GM12878 (cell line): ENCODE data around the gene PLCG2. TPM values are rescaled to one million over a fixed set of nuclear protein-coding genes. Genes with fewer than 3 reads are reported as not detected.

Source experiments
- ATAC-seq: fragments of 200-7000 bp; cut with Tn5 transposase; 3 replicates; pipeline ENCODE4 v1.9.1; 2020; ENCODE audit warnings: mild to moderate bottlenecking, moderate library complexity
- BruUV-seq: library from RNA; stranded (reverse); fragments of 400-500 nt; replicated peaks from 2 replicates; lab custom pipeline; 2021; lab: Mats Ljungman, UMichigan
- CTCF ChIA-PET: fragments of 300-600 bp; sonication (Branson Sonifier 250); formaldehyde crosslinking; extraction: SDS; loops from one replicate; lab custom pipeline; 2021; ENCODE audit warnings: inconsistent platforms; lab: Yijun Ruan, JAX
- POLR2A ChIA-PET: fragments of 350-600 bp; formaldehyde crosslinking; extraction: SDS; loops from one replicate; lab custom pipeline; 2021; ENCODE audit warnings: inconsistent platforms; lab: Charles Lee
- RAD21 ChIA-PET: fragments of 300-600 bp; sonication (Branson Sonifier 250); formaldehyde crosslinking; loops from one replicate; lab custom pipeline; 2023; ENCODE audit warnings: antibody characterized with exemption; ENCODE audit not compliant: unreplicated experiment; lab: Charles Lee
- SMC1A ChIA-PET: fragments of 300-600 bp; sonication (Branson Sonifier 250); formaldehyde crosslinking; loops from one replicate; lab custom pipeline; 2023; ENCODE audit not compliant: unreplicated experiment, uncharacterized antibody; lab: Charles Lee
- DNase-seq: peaks from one replicate; pipeline ENCODE4 v3.0.0-alpha.2; 2011; ENCODE audit warnings: low read depth, low spot score
- FAIRE-seq: peaks from 3 replicates; lab custom pipeline; 2011; peaks lifted over from hg19 to GRCh38; lab: Jason Lieb, UNC
- H2AFZ ChIP-seq: 2 replicates; pipeline ENCODE4 v1.6.0; 2011; ENCODE audit warnings: low read depth, low read length, control low read depth; ENCODE audit not compliant: control insufficient read depth
- H3K27ac ChIP-seq: 2 replicates; pipeline ENCODE4 v1.5.1; 2011; ENCODE audit warnings: control low read depth; ENCODE audit not compliant: control insufficient read depth, insufficient read depth
- H3K27me3 ChIP-seq, 2 experiments: replicated peaks in 1 of 2; 2 replicates each; pipeline versions ENCODE4 v1.6.0 to v1.6.1; 2011; ENCODE audit warnings: low read length in 1 of 2; ENCODE audit not compliant: control insufficient read depth in 2 of 2, insufficient read depth in 2 of 2
- H3K36me3 ChIP-seq, 2 experiments: 2 replicates each; pipeline ENCODE4 v1.5.1; 2011; ENCODE audit warnings: low read length in 1 of 2; ENCODE audit not compliant: control insufficient read depth in 2 of 2, insufficient read depth in 2 of 2
- H3K4me1 ChIP-seq: 2 replicates; pipeline ENCODE4 v1.6.1; 2011; ENCODE audit warnings: mild to moderate bottlenecking, low read length, moderate library complexity, mixed read lengths; ENCODE audit not compliant: control insufficient read depth, insufficient read depth
- H3K4me2 ChIP-seq: 2 replicates; pipeline ENCODE4 v1.6.0; 2011; ENCODE audit warnings: control low read depth; ENCODE audit not compliant: control insufficient read depth, insufficient read depth
- H3K4me3 ChIP-seq: fragments of 200-600 bp; sonication (generic); 2 replicates; pipeline ENCODE4 v1.5.1; 2016
- H3K79me2 ChIP-seq: 2 replicates; pipeline ENCODE4 v1.6.0; 2011; ENCODE audit warnings: low read length; ENCODE audit not compliant: control insufficient read depth, insufficient read depth
- H3K9ac ChIP-seq: 2 replicates; pipeline ENCODE4 v1.8.0; 2011; ENCODE audit warnings: low read length, control low read depth, mixed read lengths; ENCODE audit not compliant: control insufficient read depth, insufficient read depth
- H3K9me3 ChIP-seq: replicated peaks from 3 replicates; pipeline ENCODE4 v1.5.1; 2011; ENCODE audit warnings: mild to moderate bottlenecking, low read length; ENCODE audit not compliant: control insufficient read depth, insufficient read depth
- H4K20me1 ChIP-seq: 2 replicates; pipeline ENCODE4 v1.6.0; 2011; ENCODE audit not compliant: control insufficient read depth, insufficient read depth
- BACH1 ChIP-seq: fragments of 450-650 bp; IDR thresholded peaks from 2 replicates; pipeline ENCODE4 v1.6.1; 2017; ENCODE audit warnings: mild to moderate bottlenecking, borderline replicate concordance
- NR2F1 ChIP-seq: fragments of 450-650 bp; conservative IDR thresholded peaks from 2 replicates; pipeline ENCODE4 v1.6.1; 2017; ENCODE audit warnings: mild to moderate bottlenecking
- RB1 ChIP-seq: fragments of 450-650 bp; formaldehyde crosslinking; IDR thresholded peaks from 2 replicates; pipeline ENCODE4 v1.6.1; 2017; ENCODE audit warnings: mild to moderate bottlenecking, borderline replicate concordance
- RCOR1 ChIP-seq: conservative IDR thresholded peaks from 2 replicates; pipeline ENCODE4 v1.6.1; 2012; ENCODE audit warnings: low read depth, low read length, improper control_type of control experiment
- SUZ12 ChIP-seq: fragments of 200-600 bp; sonication (generic); IDR thresholded peaks from one replicate; pipeline ENCODE4 v1.6.1; 2018; ENCODE audit warnings: antibody characterized with exemption, mild to moderate bottlenecking; ENCODE audit not compliant: unreplicated experiment
- TARDBP ChIP-seq: IDR thresholded peaks from 2 replicates; pipeline ENCODE4 v1.6.1; 2016; ENCODE audit warnings: borderline replicate concordance
- ZNF274 ChIP-seq: IDR thresholded peaks from one replicate; pipeline ENCODE4 v1.8.0; 2011; ENCODE audit not compliant: insufficient read length, insufficient read depth
- WGBS: methylation state at CpG from one replicate; pipeline ENCODE4 v1.1.6; 2016; ENCODE audit warnings: low lambda C conversion rate; ENCODE audit not compliant: insufficient replicate concordance, insufficient coverage; ENCODE audit errors: missing lambda C conversion rate; 5-methylcytosine and 5-hydroxymethylcytosine counted together
- in situ Hi-C: fragments of 300-500 bp; cut with MboI; formaldehyde crosslinking; loops from 9 replicates; pipeline ENCODE4 v1.14.3; 2018; ENCODE audit warnings: mixed read lengths
- intact Hi-C: fragments of 100-400 bp; cut with micrococcal nuclease; formaldehyde crosslinking; loops from one replicate; pipeline ENCODE4 v1.14.2; 2022; ENCODE audit not compliant: unreplicated experiment
- polyA plus RNA-seq, 11 experiments: library from polyadenylated mRNA; depleted of rRNA in 4 of 11; unstranded in 6 of 11; stranded (reverse) in 5 of 11; fragments of >200 nt; fragmentation: Nextera tagmentation in 4 of 11; fragmentation: Illumina TruSeq in 1 of 11; extraction: Ambion mirVana in 4 of 11; extraction: Trizol in 1 of 11; gene quantifications; 1 replicate in 1 of 11; 2 replicates in 10 of 11; pipeline versions ENCODE4 v1.2.1 to v1.2.3, GENCODE V29; 2011 to 2016; ENCODE audit warnings: inconsistent platforms in 2 of 11, missing spikeins in 2 of 11, low read depth in 1 of 11
- total RNA-seq, 4 experiments: library from RNA; depleted of rRNA in 3 of 4; stranded (reverse); fragments of >200 nt in 3 of 4; fragmentation: Illumina TruSeq in 1 of 4; extraction: Trizol in 1 of 4; gene quantifications; 2 replicates each; pipeline versions ENCODE4 v1.2.1 to v1.2.3, GENCODE V29; 2013 to 2021

The PLCG2 gene
- total and polyA plus RNA-seq, 10 of the 15 experiments (the other 5 are each of a cell fraction or from before 2014, with no cell fraction given) = 47.6 to 256 (median 149) TPM

DNA sequence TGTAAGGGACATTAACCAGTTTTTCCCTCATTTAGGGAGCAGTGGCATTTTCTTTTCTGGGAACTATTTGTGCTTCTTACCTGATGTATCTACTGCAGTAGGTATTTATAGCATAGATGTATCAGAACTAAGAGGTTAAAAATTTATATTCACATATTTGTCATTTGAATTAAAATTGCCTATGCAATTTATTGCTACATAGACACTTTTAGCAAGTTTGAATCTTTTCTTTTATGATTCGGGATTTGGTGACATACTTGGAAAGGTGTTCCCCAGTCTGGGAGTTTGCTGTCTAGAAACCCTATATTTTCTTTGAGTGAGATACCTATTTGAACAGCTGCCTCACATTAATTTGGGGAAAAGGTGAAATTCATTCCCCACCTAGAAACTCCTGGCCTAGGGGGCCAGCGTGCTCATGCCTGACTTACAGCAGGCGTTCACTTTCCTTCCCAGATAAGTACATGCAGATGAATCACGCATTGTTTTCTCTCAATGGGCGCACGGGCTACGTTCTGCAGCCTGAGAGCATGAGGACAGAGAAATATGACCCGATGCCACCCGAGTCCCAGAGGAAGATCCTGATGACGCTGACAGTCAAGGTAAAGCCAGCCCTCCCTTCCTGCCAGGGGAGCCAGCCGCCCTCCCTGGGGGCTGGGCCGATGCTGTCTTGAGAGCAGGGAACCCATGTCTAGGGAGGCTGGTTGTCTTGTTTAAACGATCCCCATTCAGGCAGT is 158.4 kb downstream of the PLCG2 start (continued):
- TF ChIP-seq RB1 (no peak), ZNF274 (no peak)

DNA sequence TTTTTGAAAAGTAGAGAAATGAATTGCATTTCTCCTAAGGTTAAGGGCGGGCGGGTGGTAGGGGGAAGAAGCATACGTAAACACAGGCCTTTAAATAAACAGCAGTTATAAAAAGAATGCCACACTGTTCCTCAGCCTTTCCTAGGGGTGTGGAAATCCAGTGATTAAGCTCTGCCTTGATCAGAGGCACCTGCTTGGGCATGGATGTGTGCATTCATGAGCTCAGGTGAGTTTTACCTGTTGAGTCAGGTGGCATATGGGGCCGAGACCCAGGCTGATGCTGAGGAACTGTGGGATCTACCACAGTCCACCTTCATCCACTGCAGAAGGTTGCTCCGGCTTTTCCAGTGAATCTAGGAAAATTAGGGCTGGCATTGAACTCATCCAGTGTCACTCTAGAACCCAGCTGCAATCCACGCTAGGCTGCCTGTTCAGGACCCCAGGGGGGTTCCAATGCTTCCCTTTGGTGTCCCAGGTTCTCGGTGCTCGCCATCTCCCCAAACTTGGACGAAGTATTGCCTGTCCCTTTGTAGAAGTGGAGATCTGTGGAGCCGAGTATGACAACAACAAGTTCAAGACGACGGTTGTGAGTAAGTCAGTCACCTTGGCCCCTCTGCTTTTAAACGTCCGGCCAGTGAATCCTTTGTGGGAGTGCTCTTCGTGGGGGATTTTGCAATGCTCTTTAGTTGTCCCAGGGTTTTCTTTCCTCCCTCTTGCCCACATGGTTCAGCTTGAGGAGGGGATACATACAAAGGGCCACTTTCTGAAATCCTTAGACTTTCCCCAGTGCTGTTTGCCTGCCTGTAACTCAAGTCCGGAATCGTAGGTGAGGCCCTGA is 159.5 kb downstream of the PLCG2 start:
- no TSS peak for BruUV-seq
- intact Hi-C loops = loop anchor here (5.0 kb wide), 1 partner anchor 294 kb away; no protein-coding TSS in a partner anchor
- Histone ChIP-seq H3K79me2 (no peaks in the 10 kb centered on the region), H3K27me3 (no peaks in the 10 kb centered on the region), H3K36me3 (peaks cover 45 to 64% of the 10 kb centered on the region in 2 experiments), H4K20me1 (no peaks in the 10 kb centered on the region), H3K27ac (no peak overlapping the region), H3K9me3 (no peaks in the 10 kb centered on the region), H3K4me3 (no peak overlapping the region), H3K9ac (no peak overlapping the region), H2AFZ (no peak overlapping the region), H3K4me1 (no peaks in the 10 kb centered on the region), H3K4me2 (no peak overlapping the region)
- DNase-seq = no peak
- ChIA-PET RAD21 (no interaction called here), CTCF (no interaction called here), SMC1A (no interaction called here), POLR2A (no interaction called here)
- TF ChIP-seq SUZ12 = no peak
- TF ChIP-seq RCOR1 = no peak
- TF ChIP-seq BACH1 = no peak
- TF ChIP-seq TARDBP = no peak
- no peak for TF ChIP-seq NR2F1
- ATAC-seq = no peak
- 97% methylated on average over 17 of the region's 17 CpGs for WGBS
- FAIRE-seq = no peak
- in situ Hi-C loops = no loop called here
